ENCODE data around the gene PDILT. TPM values are rescaled to one million over a fixed set of nuclear protein-coding genes. Genes with fewer than 3 reads are reported as not detected.
"Not testable (repeated sequence)": the region's sequence is repeated elsewhere in the genome, so short reads cannot be mapped to it uniquely, and the experiment has no call there.

PDILT gene
- total RNA-seq, 2 donors from 2014 or later, result not detected

GRCh38 chr16:20424129-20424866 lies 19.8 kb upstream of the PDILT start:
- no peaks in the 10 kb centered on the region for H3K36me3 Mint-ChIP-seq (ENCODE audit: low read depth)
- H3K9me3 ChIP-seq (ENCODE audit: control insufficient read depth, low read length, poor library complexity, severe bottlenecking), result no peaks in the 10 kb centered on the region
- H3K27me3 Mint-ChIP-seq, result no peaks in the 10 kb centered on the region
- H3K4me1 Mint-ChIP-seq, result no peaks in the 10 kb centered on the region
- H3K27ac Mint-ChIP-seq, result no peak overlapping the region
- DNase-seq, result no peak
- H3K4me3 Mint-ChIP-seq, result no peak overlapping the region
- ATAC-seq, result no peak

- not testable (repeated sequence) for H3K27ac Mint-ChIP-seq; DNase-seq; H3K4me3 Mint-ChIP-seq; ATAC-seq; H3K4me1 Mint-ChIP-seq; H3K9me3 ChIP-seq (ENCODE audit: control insufficient read depth, low read length, poor library complexity, severe bottlenecking); H3K36me3 Mint-ChIP-seq (ENCODE audit: low read depth); H3K27me3 Mint-ChIP-seq
Observed at GRCh38 chr16:20423772-20424128, 19.2 kb upstream of the PDILT start.

GRCh38 chr16:20421748-20422147 lies 17.2 kb upstream of the PDILT start:
- H3K27me3 Mint-ChIP-seq; H3K4me1 Mint-ChIP-seq; DNase-seq; H3K9me3 ChIP-seq (ENCODE audit: control insufficient read depth, low read length, poor library complexity, severe bottlenecking); H3K27ac Mint-ChIP-seq; ATAC-seq; H3K4me3 Mint-ChIP-seq; H3K36me3 Mint-ChIP-seq (ENCODE audit: low read depth): not testable (repeated sequence)

- not testable (repeated sequence) for DNase-seq; H3K36me3 Mint-ChIP-seq (ENCODE audit: low read depth); ATAC-seq; H3K4me3 Mint-ChIP-seq; H3K9me3 ChIP-seq (ENCODE audit: control insufficient read depth, low read length, poor library complexity, severe bottlenecking); H3K4me1 Mint-ChIP-seq; H3K27ac Mint-ChIP-seq
- peaks cover 14% of the 10 kb centered on the region for H3K27me3 Mint-ChIP-seq
Observed at GRCh38 chr16:20419093-20419492, 14.6 kb upstream of the PDILT start.

GRCh38 chr16:20415541-20415940 lies 11.0 kb upstream of the PDILT start:
- H3K27me3 Mint-ChIP-seq, result peaks cover 18% of the 10 kb centered on the region
- H3K36me3 Mint-ChIP-seq (ENCODE audit: low read depth), result no peaks in the 10 kb centered on the region
- H3K27ac Mint-ChIP-seq, result no peak overlapping the region
- no peaks in the 10 kb centered on the region for H3K9me3 ChIP-seq (ENCODE audit: control insufficient read depth, low read length, poor library complexity, severe bottlenecking)
- no peaks in the 10 kb centered on the region for H3K4me1 Mint-ChIP-seq
- ATAC-seq, result no peak
- H3K4me3 Mint-ChIP-seq, result no peak overlapping the region
- DNase-seq, result no peak

GRCh38 chr16:20411055-20411454 lies 6.5 kb upstream of the PDILT start:
- DNase-seq (no peak), ATAC-seq (no peak)
- Mint-ChIP-seq H3K27me3 (peaks cover 37% of the 10 kb centered on the region), H3K4me1 (no peaks in the 10 kb centered on the region), H3K36me3 (ENCODE audit: low read depth) (peaks cover 2% of the 10 kb centered on the region), H3K4me3 (no peak overlapping the region), H3K27ac (no peak overlapping the region)
- no peaks in the 10 kb centered on the region for H3K9me3 ChIP-seq (ENCODE audit: control insufficient read depth, low read length, poor library complexity, severe bottlenecking)

GRCh38 chr16:20410121-20410723 lies 5.7 kb upstream of the PDILT start:
- peaks cover 39% of the 10 kb centered on the region for H3K27me3 Mint-ChIP-seq
- H3K27ac Mint-ChIP-seq, result no peak overlapping the region
- H3K4me3 Mint-ChIP-seq, result no peak overlapping the region
- H3K4me1 Mint-ChIP-seq, result no peaks in the 10 kb centered on the region
- ATAC-seq (no peak), DNase-seq (no peak)
- peaks cover 2% of the 10 kb centered on the region for H3K36me3 Mint-ChIP-seq (ENCODE audit: low read depth)
- no peaks in the 10 kb centered on the region for H3K9me3 ChIP-seq (ENCODE audit: control insufficient read depth, low read length, poor library complexity, severe bottlenecking)

GRCh38 chr16:20409398-20410120 lies 5.0 kb upstream of the PDILT start, which contains the start of gene ACSM5:
TSS of gene ACSM5 (plus strand) at chr16:20409534. CDS start at chr16:20411485, 1,951 bp downstream.
- no peak for ATAC-seq
- peaks cover 33% of the 10 kb centered on the region for H3K27me3 Mint-ChIP-seq

GRCh38 chr16:20402651-20403050 lies 1.9 kb downstream of the PDILT start:
- H3K36me3 Mint-ChIP-seq (ENCODE audit: low read depth), result no peaks in the 10 kb centered on the region
- peaks cover 18% of the 10 kb centered on the region for H3K27me3 Mint-ChIP-seq
- no peaks in the 10 kb centered on the region for H3K4me1 Mint-ChIP-seq
- H3K27ac Mint-ChIP-seq, result no peak overlapping the region
- H3K4me3 Mint-ChIP-seq, result no peak overlapping the region
- DNase-seq (no peak), ATAC-seq (no peak)
- no peaks in the 10 kb centered on the region for H3K9me3 ChIP-seq (ENCODE audit: control insufficient read depth, low read length, poor library complexity, severe bottlenecking)

More at GRCh38 chr16:20409398-20410120, 5.0 kb upstream of the PDILT start, which contains the start of gene ACSM5:
- DNase-seq, result no peak
- no peaks in the 10 kb centered on the region for H3K9me3 ChIP-seq (ENCODE audit: control insufficient read depth, low read length, poor library complexity, severe bottlenecking)
- H3K36me3 Mint-ChIP-seq (ENCODE audit: low read depth), result peaks cover 2% of the 10 kb centered on the region
- no peaks in the 10 kb centered on the region for H3K4me1 Mint-ChIP-seq
- H3K27ac Mint-ChIP-seq, result no peak within 1 kb of the TSS
- H3K4me3 Mint-ChIP-seq, result no peak within 1 kb of the TSS

GRCh38 chr16:20401475-20402016 lies 3.0 kb downstream of the PDILT start:
- DNase-seq (no peak), ATAC-seq (no peak)
- no peaks in the 10 kb centered on the region for H3K9me3 ChIP-seq (ENCODE audit: control insufficient read depth, low read length, poor library complexity, severe bottlenecking)
- Mint-ChIP-seq H3K27me3 (peaks cover 13% of the 10 kb centered on the region), H3K4me1 (no peaks in the 10 kb centered on the region), H3K36me3 (ENCODE audit: low read depth) (no peaks in the 10 kb centered on the region), H3K4me3 (no peak overlapping the region), H3K27ac (no peak overlapping the region)

- Mint-ChIP-seq H3K27me3 (peaks cover 9% of the 10 kb centered on the region), H3K27ac (no peak overlapping the region)
Observed at GRCh38 chr16:20401066-20401465, 3.5 kb downstream of the PDILT start.

GRCh38 chr16:20399185-20399584 lies 5.4 kb downstream of the PDILT start:
- Mint-ChIP-seq H3K4me1 (no peaks in the 10 kb centered on the region), H3K27ac (no peak overlapping the region), H3K36me3 (ENCODE audit: low read depth) (no peaks in the 10 kb centered on the region), H3K27me3 (peaks cover 4% of the 10 kb centered on the region), H3K4me3 (no peak overlapping the region)
- no peaks in the 10 kb centered on the region for H3K9me3 ChIP-seq (ENCODE audit: control insufficient read depth, low read length, poor library complexity, severe bottlenecking)
- ATAC-seq (no peak), DNase-seq (no peak)

More at GRCh38 chr16:20401066-20401465, 3.5 kb downstream of the PDILT start:
- Mint-ChIP-seq H3K4me1 (no peaks in the 10 kb centered on the region), H3K4me3 (no peak overlapping the region), H3K36me3 (ENCODE audit: low read depth) (no peaks in the 10 kb centered on the region)
- DNase-seq (no peak), ATAC-seq (no peak)
- H3K9me3 ChIP-seq (ENCODE audit: control insufficient read depth, low read length, poor library complexity, severe bottlenecking), result no peaks in the 10 kb centered on the region

GRCh38 chr16:20398603-20399002 lies 5.9 kb downstream of the PDILT start:
- no peaks in the 10 kb centered on the region for H3K4me1 Mint-ChIP-seq
- no peak overlapping the region for H3K27ac Mint-ChIP-seq
- H3K4me3 Mint-ChIP-seq, result no peak overlapping the region
- peaks cover 4% of the 10 kb centered on the region for H3K27me3 Mint-ChIP-seq
- no peak for ATAC-seq
- DNase-seq, result no peak
- H3K36me3 Mint-ChIP-seq (ENCODE audit: low read depth), result no peaks in the 10 kb centered on the region
- no peaks in the 10 kb centered on the region for H3K9me3 ChIP-seq (ENCODE audit: control insufficient read depth, low read length, poor library complexity, severe bottlenecking)

Measured in T-helper 17 cell (primary cell).